ENCODE data around the gene LIFR.

- TF ChIP-seq CTCF (IDR thresholded peaks at IDR 0.05) (no peak), POLR2AphosphoS5 (IDR thresholded peaks at IDR 0.05; ENCODE audit: low read depth, low read length) (no peak), REST (IDR thresholded peaks at IDR 0.05; ENCODE audit: insufficient read depth in 1 of 2, low read depth in 2 of 2, low read length in 1 of 2) (no peak), SIN3A (IDR thresholded peaks at IDR 0.05; ENCODE audit: borderline replicate concordance, insufficient read depth, low read depth, low read length) (no peak), TCF7L2 (IDR thresholded peaks at IDR 0.05; ENCODE audit: low read depth, low read length) (no peak)
These were observed 20.7 kb upstream of the LIFR start for GRCh38 chr5:38576961-38577684.
